ENCODE data around the gene XKR8. TPM values are rescaled to one million over a fixed set of nuclear protein-coding genes. Genes with fewer than 3 reads are reported as not detected.

XKR8 gene
- total and polyA plus RNA-seq, 10 of the 15 experiments (the other 5 are each of a cell fraction or from before 2014, with no cell fraction given): 0.80 to 3.7 (median 2.6) TPM

DNA sequence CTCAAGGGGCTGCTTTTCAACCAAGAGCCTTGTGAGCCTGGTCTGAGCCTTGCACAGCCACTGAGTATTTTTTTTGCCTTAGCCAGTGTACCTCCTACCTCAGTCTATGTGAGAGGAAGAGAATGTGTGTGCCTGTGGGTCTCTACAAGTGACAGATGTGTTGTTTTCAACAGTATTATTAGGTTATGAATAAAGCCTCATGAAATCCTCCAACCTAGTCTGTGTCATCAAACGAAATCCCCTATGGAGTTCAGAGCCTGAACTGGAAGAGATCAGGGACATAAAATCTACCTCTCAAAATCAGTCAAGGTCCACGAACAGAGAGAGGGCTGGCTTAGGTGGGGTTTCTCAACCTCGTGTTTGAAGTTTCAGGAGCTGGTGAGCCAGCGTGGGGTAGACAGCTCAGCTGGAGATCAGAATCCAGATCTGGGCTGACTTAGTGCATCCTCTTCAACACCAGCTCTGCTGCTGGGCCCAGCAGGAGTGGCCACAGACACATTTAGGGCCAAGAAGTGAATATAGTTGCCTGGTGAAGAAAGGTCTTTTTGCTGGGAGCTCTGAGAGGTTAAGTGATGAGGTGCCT, 8.2 kb downstream of the XKR8 start (continued):
- TF ChIP-seq EED (IDR thresholded peaks at IDR 0.05; ENCODE audit: low read depth) (no peak), CEBPZ (IDR thresholded peaks at IDR 0.05; ENCODE audit: low read depth, low read length) (no peak), SRF (IDR thresholded peaks at IDR 0.05; ENCODE audit: low read depth in 2 of 2, low read length in 2 of 2) (no peak), PAX8 (IDR thresholded peaks at IDR 0.05) (no peak)

DNA sequence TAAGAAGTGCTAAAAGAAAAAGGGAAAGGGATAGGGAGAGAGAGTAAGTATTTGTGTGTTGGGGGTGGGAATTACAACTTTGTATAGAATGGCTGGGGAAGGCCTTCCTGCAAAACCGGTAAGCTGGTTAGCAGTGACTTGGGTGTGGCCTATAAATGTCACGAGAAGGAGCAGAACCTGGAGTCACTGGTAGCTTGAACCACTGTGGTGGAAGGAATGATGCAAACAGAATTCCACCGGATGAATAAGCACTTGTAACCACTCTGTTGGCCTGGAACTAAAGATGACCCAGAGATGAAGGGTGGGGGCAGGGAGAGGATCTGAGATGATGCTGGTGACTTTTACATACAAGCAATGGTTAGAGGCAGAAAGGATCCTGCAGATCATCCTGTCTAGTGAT, 8.9 kb downstream of the XKR8 start:
- ChIA-PET SMC1A (ENCODE audit: uncharacterized antibody, unreplicated experiment) (interaction anchor here (1.0 to 1.2 kb wide), 2 partner anchors 29 to 240 kb away, joined by 5 read pairs; no protein-coding TSS in a partner anchor), CTCF (interaction anchor here (0.6 to 1.0 kb wide), 2 partner anchors 28 to 29 kb away, joined by 3 read pairs; no protein-coding TSS in a partner anchor), POLR2A (no interaction called here), RAD21 (ENCODE audit: unreplicated experiment) (no interaction called here)
- intact Hi-C loops (cut with micrococcal nuclease; ENCODE audit: unreplicated experiment): no loop called here
- no peaks in the 10 kb centered on the region for H4K20me1 ChIP-seq (ENCODE audit: control insufficient read depth, insufficient read depth)
- FAIRE-seq (no peak), DNase-seq (ENCODE audit: low read depth, low spot score) (no peak), ATAC-seq (no peak)
- no peaks in the 10 kb centered on the region for H3K79me2 ChIP-seq (ENCODE audit: control insufficient read depth, insufficient read depth, low read length)
- no peaks in the 10 kb centered on the region for H3K4me1 ChIP-seq (ENCODE audit: control insufficient read depth, insufficient read depth, low read length)
- no peak overlapping the region for H2AFZ ChIP-seq (ENCODE audit: control insufficient read depth, low read depth, low read length)
- peaks cover 8 to 9% of the 10 kb centered on the region in 2 experiments; a peak in 3 of 4 replicates for H3K36me3 ChIP-seq (ENCODE audit: control insufficient read depth in 2 of 2, insufficient read depth in 2 of 2, low read length in 1 of 2)
- no TSS peak for BruUV-seq (replicated peaks)
- WGBS (ENCODE audit: insufficient coverage, insufficient replicate concordance, low lambda C conversion rate, missing lambda C conversion rate): 97% methylated on average over 3 of the region's 3 CpGs
- no peak overlapping the region for H3K9ac ChIP-seq (ENCODE audit: control insufficient read depth, insufficient read depth, low read length)
- TF ChIP-seq ZNF384 (IDR thresholded peaks at IDR 0.05; ENCODE audit: borderline replicate concordance, low read depth, low read length) (no peak), CBFB (IDR thresholded peaks at IDR 0.05; ENCODE audit: low read depth) (no peak)
- no peaks in the 10 kb centered on the region for H3K27me3 ChIP-seq (replicated peaks in 1 of 2; ENCODE audit: control insufficient read depth in 2 of 2, insufficient read depth in 2 of 2, low read length in 1 of 2)
- H3K9me3 ChIP-seq (replicated peaks; ENCODE audit: control insufficient read depth, insufficient read depth, low read length): no peaks in the 10 kb centered on the region
- no peak overlapping the region for H3K27ac ChIP-seq (ENCODE audit: control insufficient read depth, insufficient read depth)
- in situ Hi-C loops (cut with MboI): no loop called here
- H3K4me3 ChIP-seq: no peak overlapping the region
- no peak overlapping the region for H3K4me2 ChIP-seq (ENCODE audit: control insufficient read depth, insufficient read depth)

All from GM12878 (cell line).